Measurements from ENCODE around the gene GRB14.

Gene GRB14

GRCh38 chr2:164496881-164497280 is 124.4 kb downstream of the GRB14 start:
- no peak for DNase-seq (ENCODE audit: low spot score)
- TF ChIP-seq CTCF (IDR thresholded peaks at IDR 0.05; ENCODE audit: extremely low read depth, missing control alignments), result no peak

- no peak for DNase-seq (ENCODE audit: low spot score)
- no peak for TF ChIP-seq CTCF (IDR thresholded peaks at IDR 0.05; ENCODE audit: extremely low read depth, missing control alignments)
Observed at GRCh38 chr2:164496421-164496820, 124.9 kb downstream of the GRB14 start.

GRCh38 chr2:164495491-164496223 is 125.6 kb downstream of the GRB14 start:
- DNase-seq (ENCODE audit: low spot score), result no peak
- TF ChIP-seq CTCF (IDR thresholded peaks at IDR 0.05; ENCODE audit: extremely low read depth, missing control alignments), result no peak

GRCh38 chr2:164485541-164485940 is 135.7 kb downstream of the GRB14 start:
- no peak for TF ChIP-seq CTCF (IDR thresholded peaks at IDR 0.05; ENCODE audit: extremely low read depth, missing control alignments)
- DNase-seq (ENCODE audit: low spot score), result no peak

- no peak for DNase-seq (ENCODE audit: low spot score)
- no peak for TF ChIP-seq CTCF (IDR thresholded peaks at IDR 0.05; ENCODE audit: extremely low read depth, missing control alignments)
Observed at GRCh38 chr2:164479460-164479859, 141.8 kb downstream of the GRB14 start.

GRCh38 chr2:164478205-164478604 is 143.1 kb downstream of the GRB14 start:
- DNase-seq (ENCODE audit: low spot score), result no peak
- TF ChIP-seq CTCF (IDR thresholded peaks at IDR 0.05; ENCODE audit: extremely low read depth, missing control alignments), result no peak

- TF ChIP-seq CTCF (IDR thresholded peaks at IDR 0.05; ENCODE audit: extremely low read depth, missing control alignments), result no peak
- no peak for DNase-seq (ENCODE audit: low spot score)
Observed at GRCh38 chr2:164474873-164475272, 146.4 kb downstream of the GRB14 start.

All from GM20000 (cell line).